GM23338 (cell line): ENCODE data around the gene PICK1.

Experiments used
- CREB1 ChIP-seq: fragments of 250-450 bp; sonication (Bioruptor Pico); IDR thresholded peaks from 2 replicates; pipeline ENCODE4 v1.5.0; 2020; ENCODE audit warnings: low read depth, mild to moderate bottlenecking, moderate library complexity
- EZH2 ChIP-seq: fragments of 200-600 bp; sonication (generic); IDR thresholded peaks from one replicate; pipeline ENCODE4 v1.8.0; 2017; ENCODE audit warnings: antibody characterized with exemption, mild to moderate bottlenecking, low read depth; ENCODE audit not compliant: unreplicated experiment
- EZH2phosphoT487 ChIP-seq: fragments of 200-600 bp; sonication (generic); IDR thresholded peaks from one replicate; pipeline ENCODE4 v1.8.1; 2018; ENCODE audit warnings: antibody characterized with exemption; ENCODE audit not compliant: unreplicated experiment
- JUNB ChIP-seq: IDR thresholded peaks from one replicate; pipeline ENCODE4 v1.6.1; 2016; ENCODE audit warnings: antibody characterized with exemption; ENCODE audit not compliant: unreplicated experiment
- NANOG ChIP-seq: IDR thresholded peaks from 2 replicates; pipeline ENCODE4 v1.6.1; 2016; ENCODE audit warnings: antibody characterized with exemption, borderline replicate concordance
- POLR2AphosphoS5 ChIP-seq: IDR thresholded peaks from 2 replicates; pipeline ENCODE4 v1.6.1; 2016; ENCODE audit warnings: antibody characterized with exemption, low read depth
- STAT1 ChIP-seq: IDR thresholded peaks from one replicate; pipeline ENCODE4 v1.6.1; 2016; ENCODE audit warnings: antibody characterized with exemption; ENCODE audit not compliant: unreplicated experiment
- ZNF114 ChIP-seq: fragments of 250-450 bp; sonication (Bioruptor Pico); IDR thresholded peaks from 2 replicates; pipeline ENCODE4 v1.5.0; 2020; ENCODE audit warnings: mild to moderate bottlenecking, moderate library complexity
- ZNF331 ChIP-seq: fragments of 250-450 bp; sonication (Bioruptor Pico); IDR thresholded peaks from 2 replicates; pipeline ENCODE4 v1.5.0; 2020; ENCODE audit warnings: low read depth, mild to moderate bottlenecking, moderate library complexity
- TF ChIP-seq, protein P1 (sequence below), 2 experiments: fragments of 200-600 bp in 1 of 2; sonication (generic) in 1 of 2; conservative IDR thresholded peaks; 2 replicates each; pipeline versions ENCODE4 v1.5.1 to v1.6.1; 2016 to 2017; ENCODE audit warnings: antibody characterized with exemption in 2 of 2, low read depth in 2 of 2, mild to moderate bottlenecking in 2 of 2, moderate library complexity in 1 of 2
- TF ChIP-seq, protein P2 (sequence below): IDR thresholded peaks from one replicate; pipeline ENCODE4 v1.6.1; 2018; ENCODE audit warnings: antibody characterized with exemption; ENCODE audit not compliant: unreplicated experiment
- TF ChIP-seq, protein P3 (sequence below): IDR thresholded peaks from 2 replicates; pipeline ENCODE4 v1.6.1; 2016; ENCODE audit warnings: antibody characterized with exemption

DNA sequence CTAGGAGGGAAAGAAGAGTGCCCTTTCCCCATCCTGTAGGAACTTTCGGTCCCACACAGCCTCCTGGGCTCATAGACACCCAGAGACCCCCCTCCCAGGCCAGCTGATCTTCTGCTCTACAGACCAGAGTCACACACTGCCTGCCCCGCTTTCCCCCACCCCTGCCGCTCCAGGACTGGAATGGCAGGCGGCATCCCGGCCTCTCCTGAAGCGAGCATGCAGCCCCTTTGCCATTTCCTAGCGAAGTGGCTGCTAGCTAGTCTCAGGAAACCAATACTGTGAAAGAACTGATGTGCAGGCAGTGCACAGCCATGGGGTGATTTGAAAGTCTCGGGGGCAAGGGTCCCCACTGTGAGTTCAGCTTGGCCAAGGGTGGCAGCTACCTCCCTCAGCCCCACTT, 8.3 kb downstream of the PICK1 start:
- TF ChIP-seq ZNF331 (CRISPR knock-in tag): no peak
- TF ChIP-seq JUNB: no peak
- TF ChIP-seq, protein P1, sequence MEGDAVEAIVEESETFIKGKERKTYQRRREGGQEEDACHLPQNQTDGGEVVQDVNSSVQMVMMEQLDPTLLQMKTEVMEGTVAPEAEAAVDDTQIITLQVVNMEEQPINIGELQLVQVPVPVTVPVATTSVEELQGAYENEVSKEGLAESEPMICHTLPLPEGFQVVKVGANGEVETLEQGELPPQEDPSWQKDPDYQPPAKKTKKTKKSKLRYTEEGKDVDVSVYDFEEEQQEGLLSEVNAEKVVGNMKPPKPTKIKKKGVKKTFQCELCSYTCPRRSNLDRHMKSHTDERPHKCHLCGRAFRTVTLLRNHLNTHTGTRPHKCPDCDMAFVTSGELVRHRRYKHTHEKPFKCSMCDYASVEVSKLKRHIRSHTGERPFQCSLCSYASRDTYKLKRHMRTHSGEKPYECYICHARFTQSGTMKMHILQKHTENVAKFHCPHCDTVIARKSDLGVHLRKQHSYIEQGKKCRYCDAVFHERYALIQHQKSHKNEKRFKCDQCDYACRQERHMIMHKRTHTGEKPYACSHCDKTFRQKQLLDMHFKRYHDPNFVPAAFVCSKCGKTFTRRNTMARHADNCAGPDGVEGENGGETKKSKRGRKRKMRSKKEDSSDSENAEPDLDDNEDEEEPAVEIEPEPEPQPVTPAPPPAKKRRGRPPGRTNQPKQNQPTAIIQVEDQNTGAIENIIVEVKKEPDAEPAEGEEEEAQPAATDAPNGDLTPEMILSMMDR (conservative IDR thresholded peaks at IDR 0.05; ENCODE audit: low read depth in 2 of 2): no peak
- TF ChIP-seq POLR2AphosphoS5: no peak
- TF ChIP-seq EZH2phosphoT487: no peak
- no peak for TF ChIP-seq EZH2
- TF ChIP-seq, protein P2, sequence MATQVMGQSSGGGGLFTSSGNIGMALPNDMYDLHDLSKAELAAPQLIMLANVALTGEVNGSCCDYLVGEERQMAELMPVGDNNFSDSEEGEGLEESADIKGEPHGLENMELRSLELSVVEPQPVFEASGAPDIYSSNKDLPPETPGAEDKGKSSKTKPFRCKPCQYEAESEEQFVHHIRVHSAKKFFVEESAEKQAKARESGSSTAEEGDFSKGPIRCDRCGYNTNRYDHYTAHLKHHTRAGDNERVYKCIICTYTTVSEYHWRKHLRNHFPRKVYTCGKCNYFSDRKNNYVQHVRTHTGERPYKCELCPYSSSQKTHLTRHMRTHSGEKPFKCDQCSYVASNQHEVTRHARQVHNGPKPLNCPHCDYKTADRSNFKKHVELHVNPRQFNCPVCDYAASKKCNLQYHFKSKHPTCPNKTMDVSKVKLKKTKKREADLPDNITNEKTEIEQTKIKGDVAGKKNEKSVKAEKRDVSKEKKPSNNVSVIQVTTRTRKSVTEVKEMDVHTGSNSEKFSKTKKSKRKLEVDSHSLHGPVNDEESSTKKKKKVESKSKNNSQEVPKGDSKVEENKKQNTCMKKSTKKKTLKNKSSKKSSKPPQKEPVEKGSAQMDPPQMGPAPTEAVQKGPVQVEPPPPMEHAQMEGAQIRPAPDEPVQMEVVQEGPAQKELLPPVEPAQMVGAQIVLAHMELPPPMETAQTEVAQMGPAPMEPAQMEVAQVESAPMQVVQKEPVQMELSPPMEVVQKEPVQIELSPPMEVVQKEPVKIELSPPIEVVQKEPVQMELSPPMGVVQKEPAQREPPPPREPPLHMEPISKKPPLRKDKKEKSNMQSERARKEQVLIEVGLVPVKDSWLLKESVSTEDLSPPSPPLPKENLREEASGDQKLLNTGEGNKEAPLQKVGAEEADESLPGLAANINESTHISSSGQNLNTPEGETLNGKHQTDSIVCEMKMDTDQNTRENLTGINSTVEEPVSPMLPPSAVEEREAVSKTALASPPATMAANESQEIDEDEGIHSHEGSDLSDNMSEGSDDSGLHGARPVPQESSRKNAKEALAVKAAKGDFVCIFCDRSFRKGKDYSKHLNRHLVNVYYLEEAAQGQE: no peak
- no peak for TF ChIP-seq NANOG
- TF ChIP-seq, protein P3, sequence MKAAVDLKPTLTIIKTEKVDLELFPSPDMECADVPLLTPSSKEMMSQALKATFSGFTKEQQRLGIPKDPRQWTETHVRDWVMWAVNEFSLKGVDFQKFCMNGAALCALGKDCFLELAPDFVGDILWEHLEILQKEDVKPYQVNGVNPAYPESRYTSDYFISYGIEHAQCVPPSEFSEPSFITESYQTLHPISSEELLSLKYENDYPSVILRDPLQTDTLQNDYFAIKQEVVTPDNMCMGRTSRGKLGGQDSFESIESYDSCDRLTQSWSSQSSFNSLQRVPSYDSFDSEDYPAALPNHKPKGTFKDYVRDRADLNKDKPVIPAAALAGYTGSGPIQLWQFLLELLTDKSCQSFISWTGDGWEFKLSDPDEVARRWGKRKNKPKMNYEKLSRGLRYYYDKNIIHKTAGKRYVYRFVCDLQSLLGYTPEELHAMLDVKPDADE: no peak
- no peak for TF ChIP-seq CREB1
- no peak for TF ChIP-seq STAT1
- no peak for TF ChIP-seq ZNF114 (CRISPR knock-in tag)
